NCI-H1694 treated with DMSO at 0.1 percent for 48 hours (cell line): ENCODE measurements around the gene IFITM2.
"Not testable (repeated sequence)": the region's sequence is repeated elsewhere in the genome, so short reads cannot be mapped to it uniquely, and the experiment has no call there.

Source experiments
- DNase-seq: peaks from one replicate; lab custom pipeline; 2025; lab: John Stamatoyannopoulos, UW

Gene IFITM2

DNA sequence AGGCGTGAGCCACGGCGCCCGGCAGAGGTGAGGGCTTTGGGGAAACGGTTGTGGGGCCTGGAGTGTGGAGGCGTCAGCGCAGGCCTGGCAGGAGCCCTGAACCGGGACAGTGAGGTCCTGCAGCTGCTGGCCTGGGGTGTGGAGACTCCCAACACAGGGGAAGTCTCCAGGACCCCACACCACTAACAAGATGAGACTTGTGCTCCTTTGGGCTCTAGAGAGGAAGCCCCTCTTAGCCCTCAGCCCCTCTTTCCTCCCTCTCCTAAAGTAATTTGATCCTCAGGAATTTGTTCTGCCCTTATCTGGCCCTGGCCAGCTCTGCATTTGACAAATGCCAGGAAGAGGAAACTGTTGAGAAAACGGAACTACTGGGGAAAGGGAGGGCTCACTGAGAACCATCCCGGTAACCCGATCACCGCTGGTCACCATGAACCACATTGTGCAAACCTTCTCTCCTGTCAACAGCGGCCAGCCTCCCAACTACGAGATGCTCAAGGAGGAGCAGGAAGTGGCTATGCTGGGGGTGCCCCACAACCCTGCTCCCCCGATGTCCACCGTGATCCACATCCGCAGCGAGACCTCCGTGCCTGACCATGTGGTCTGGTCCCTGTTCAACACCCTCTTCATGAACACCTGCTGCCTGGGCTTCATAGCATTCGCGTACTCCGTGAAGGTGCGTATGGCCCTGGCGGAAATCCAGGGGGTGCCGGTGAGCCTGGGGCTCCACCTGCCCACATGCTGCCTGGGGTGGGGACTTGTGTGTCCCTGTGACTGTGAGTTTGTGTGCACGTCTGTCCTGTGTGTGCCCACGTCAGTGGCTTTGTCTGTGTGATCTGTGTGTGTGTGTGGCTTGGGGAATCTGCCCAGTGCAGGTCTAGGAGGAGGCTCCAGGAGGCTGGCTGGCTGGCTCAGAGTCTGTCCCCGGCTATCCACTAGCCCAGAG, at the start of gene IFITM2:
TSS of gene IFITM2 (plus strand) at position 51 of the 943 bp plus-strand sequence. CDS start at position 428, 377 bp downstream.
- not testable (repeated sequence) for DNase-seq

DNA sequence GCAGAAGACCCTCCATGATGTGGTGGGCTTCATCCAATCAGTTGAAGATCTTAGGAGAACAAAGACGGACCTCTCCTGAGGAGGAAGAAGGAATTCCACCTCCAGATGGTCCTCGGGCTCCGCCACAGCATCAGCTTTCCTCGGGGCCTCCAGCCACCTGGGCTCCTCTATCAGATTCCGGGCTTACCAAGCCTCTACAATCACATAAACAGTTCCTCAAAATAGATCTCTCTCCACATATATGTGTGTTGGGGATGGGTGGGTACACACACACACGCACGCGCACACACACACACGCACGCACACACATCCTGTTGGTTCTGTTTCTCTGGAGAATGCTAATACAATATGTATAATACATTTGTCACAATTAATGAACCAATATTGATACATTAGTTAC, 48.2 kb upstream of the IFITM2 start:
- DNase-seq: no peak

DNA sequence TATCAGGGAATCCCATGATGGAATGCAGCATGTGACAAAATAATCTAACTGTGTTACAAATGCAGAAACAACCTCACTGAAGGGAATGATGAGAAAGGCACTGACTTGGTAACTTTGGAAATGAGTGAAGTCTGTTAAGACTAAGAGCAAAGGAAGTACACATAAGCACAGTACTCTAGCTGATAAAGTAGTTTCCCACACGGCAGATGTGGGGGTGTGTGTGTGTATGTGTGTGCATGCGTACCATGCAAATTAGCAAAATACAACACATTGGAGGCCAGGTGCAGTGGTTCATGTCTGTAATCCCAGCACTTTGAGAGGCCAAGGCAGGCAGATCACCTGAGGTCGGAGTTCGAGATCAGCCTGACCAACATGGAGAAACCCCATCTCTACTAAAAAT, 46.0 kb upstream of the IFITM2 start:
- no peak for DNase-seq

DNA sequence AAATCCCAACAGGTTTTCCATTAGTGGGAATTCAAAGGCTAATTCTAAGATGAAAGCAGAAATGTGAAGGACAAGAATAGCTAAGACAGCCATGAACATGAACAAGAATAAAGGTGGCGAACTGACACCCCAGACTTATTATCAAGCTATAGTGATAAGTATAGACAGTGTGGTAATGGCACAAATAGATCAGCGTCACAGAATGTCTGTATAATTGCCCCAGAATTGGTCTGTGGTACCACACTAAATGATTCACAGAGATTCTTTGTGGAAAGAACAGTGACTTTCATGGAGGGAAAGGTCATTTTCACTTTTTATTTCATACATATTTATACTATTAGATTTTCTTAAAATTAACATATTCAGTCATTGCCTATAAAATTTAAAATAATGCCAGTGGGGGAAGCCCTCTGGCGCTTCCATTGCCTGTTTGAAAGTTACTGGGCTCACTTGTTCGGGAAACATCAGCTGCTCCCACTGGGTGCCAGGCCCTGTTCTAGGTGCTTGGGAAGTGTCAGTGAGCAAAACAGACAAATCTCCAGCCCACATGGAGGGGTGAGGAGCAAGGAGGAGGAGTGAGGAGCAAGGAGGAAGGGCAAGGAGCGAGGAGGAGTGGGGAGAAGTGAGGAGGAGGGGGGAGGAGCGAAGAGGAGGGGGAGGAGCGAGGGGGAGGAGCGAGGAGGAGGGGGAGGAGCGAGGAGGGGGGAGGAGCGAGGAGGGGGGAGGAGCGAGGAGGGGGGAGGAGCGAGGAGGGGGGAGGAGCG, 40.8 kb upstream of the IFITM2 start:
- no peak for DNase-seq

DNA sequence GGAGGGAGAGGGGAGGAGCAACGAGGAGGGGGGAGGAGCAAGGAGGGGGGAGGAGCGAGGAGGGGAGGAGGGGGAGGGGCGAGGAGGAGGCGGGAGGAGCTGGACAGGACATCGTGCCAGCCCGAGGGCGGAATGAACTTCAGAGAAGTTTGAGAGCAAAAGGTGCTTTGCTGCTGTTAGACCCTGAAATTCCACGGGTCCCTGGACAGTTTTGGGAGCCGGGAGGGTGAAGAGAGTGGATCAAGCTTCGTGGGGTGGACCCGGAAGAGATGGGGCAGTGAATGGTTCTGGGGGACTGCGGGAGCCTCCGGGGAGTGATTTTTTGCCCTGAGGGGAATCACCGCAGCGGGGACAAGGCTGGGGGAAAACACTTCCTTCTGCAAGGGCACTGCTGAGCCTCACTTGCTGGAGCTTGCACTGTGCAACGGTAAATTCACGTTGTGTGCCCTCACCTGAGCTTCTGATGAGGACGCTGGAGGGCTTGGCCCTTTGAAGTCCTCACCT, 40.1 kb upstream of the IFITM2 start:
- DNase-seq: no peak

DNA sequence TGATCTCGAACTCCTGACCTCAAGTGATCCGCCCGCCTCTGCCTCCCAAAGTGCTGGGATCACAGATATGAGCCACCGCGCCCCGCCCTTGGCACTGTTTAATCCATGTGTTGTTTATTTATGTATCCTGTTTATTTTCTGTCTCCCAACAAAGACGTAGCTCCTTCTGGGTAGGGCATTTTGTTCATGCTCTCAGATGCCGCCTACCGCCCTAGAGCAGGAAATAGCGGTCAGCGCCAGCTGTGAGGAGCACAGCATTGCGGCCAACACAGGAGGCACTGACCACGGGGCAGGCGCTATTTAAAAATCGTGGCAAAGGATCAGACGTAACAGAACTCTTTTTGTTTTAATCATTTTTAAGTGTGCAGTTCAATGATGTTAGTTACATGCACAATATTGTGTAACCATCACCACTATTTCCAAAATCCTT, 38.9 kb upstream of the IFITM2 start:
- not testable (repeated sequence) for DNase-seq

DNA sequence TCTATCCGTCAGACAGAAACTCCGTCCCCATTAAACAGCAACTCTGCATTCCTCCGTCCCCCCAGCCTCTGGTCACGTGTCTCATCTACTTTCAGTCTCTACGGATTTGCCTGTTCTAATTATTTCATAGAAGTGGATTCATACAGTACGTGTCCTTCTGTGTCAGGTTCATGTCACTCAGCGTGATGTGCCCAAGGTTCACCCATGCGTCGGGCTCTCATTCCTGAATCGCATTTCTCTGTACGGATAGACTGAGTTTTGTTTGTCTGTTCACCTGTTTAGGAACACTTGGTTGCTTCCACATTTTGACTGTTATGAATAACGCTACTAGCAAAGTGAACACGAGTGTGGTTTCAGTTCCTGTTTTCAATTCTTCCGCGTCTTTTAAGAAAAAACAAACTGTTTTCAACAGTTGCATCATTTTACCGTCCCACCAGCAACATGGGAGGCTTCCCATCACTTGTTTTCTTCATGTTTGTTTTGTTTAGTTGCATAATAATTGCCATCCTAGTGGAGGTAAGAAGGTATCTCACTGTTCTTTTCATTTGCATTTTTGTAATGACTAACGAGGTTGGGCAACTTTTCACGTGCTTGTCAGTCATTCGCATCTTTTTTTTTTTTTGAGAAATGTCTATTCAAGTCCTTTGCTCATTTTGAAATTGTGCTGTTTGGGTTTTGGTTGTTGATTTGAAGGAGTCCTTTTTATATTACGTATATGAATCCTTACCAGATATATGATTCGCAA, 38.3 kb upstream of the IFITM2 start:
- DNase-seq: no peak

DNA sequence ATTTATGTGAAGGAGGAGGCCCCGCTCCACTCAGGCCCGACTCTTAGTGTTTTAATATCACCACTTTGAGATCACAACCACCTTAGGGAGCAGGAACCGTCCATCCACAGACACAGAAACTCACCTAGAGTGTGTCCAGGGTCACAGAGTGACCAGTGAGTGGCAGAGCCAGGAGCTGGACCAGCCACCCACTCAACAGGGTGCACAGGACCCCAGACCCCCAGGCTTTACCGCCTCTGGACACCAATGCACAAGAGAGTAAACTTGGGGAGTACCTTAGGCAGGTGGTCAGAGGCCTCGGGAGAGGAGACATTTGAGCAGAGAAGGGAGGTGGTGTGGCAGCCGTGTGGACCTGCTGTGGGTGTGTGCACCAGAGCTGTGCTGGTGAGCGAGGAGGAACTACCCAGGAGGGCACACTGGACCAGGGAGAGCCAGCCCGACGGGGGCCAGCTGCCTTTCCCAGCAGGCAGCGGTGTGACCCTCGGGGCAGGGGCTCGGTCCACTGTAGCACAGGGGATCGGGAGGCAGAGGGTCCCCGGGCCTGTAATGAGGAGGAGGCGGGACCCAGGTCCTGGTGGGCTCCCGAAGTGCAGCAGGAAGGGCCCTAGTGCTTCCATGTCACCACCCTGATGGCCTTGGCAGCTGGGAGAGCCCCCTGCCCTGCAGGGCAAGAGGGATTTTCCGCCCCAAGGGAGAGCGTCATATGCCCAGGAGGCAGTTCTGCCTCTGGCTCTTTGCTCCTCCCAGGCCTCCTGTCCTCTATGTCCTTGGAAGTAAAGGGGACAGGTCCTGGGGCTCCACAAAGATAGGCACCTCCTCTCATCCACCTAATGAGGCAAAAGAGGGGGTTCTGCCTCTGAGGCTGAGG, 36.9 kb upstream of the IFITM2 start:
- DNase-seq: no peak

DNA sequence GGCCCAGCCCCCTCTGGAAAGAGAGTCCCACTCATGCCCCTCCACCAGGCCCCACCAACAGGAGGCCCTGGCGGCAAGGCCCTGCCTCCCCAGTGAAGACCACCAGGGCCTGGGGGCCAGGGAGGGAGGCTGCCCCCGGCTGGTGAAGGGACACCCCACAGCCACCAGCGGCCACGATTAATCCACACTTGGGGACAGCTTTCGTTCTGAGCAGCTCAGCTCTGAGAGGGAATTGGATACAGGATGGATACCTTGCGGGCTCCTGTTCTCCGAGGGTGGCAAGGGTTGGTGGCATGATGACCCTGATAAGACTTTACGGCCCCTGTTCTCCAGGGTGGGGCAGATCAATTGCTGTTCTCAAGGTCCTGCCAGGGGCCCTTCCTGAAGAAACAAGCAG, 36.3 kb upstream of the IFITM2 start:
- DNase-seq: no peak

DNA sequence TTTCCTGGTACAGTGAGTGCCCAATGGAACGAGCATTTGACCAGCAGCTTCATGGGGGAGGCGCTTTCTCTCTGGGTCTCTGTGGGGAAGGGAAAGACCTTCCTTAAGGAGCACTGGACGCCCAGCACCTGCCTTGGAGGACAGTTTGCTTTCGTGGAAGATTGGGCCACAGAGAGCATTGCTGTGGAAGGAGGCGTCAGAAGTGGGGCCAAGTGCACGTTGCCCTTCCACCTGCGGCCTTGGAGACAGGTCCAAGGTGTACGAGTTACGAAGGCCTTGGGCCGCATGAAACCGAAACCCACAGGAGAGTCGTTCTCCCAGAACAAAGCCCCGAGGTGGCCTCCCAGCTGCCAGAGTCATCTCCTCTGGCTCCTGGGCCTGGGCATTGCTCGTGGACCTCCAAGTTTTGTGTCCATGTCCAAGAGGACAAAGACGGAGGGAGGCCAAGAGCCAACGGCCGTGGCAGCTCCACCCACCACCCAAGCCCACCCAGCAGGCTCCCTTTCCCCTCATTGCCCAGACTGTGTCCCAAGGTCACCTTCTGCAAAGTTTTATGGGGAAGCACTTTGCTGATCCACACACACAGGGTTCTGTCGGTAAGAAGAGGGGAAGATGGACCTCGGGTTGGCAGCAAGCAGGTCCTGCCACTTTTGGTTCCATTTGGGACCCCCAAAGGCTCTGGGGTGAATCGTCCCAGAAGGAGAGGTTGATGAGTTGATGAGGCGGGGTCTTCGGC, 35.3 kb upstream of the IFITM2 start:
- no peak for DNase-seq

DNA sequence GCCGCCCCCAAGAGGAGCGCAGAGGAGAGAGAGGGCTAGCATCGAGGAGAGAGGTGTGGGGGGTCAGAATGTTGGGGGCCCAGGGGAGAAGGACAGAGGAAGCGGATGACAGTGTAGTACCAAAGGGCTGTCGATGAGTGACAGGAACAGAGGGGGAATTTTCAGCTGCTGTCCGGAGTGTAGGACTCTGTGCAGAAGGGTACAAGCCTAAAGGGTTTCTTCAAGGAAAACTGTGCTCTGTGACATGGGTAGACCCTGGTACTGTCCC, 34.8 kb upstream of the IFITM2 start:
- no peak for DNase-seq

DNA sequence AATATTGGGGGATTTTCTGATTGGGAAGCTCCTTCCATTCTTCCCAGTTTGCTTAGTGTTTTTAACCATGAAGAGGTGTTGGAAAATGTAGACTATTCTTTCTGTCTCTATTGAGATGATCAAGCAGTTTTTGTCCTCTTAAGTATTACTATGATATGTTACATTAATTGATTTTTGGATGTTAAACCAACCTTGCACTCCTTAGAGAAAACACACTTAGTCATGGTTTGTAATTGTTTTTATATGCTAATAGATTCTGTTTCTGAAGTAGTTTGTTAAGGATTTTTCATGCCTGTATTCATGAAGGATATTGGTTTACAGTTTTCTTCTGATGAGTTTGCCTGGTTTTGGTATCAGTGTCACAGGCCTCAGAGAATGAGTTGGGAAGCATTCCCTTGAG, 31.4 kb upstream of the IFITM2 start:
- DNase-seq: no peak

DNA sequence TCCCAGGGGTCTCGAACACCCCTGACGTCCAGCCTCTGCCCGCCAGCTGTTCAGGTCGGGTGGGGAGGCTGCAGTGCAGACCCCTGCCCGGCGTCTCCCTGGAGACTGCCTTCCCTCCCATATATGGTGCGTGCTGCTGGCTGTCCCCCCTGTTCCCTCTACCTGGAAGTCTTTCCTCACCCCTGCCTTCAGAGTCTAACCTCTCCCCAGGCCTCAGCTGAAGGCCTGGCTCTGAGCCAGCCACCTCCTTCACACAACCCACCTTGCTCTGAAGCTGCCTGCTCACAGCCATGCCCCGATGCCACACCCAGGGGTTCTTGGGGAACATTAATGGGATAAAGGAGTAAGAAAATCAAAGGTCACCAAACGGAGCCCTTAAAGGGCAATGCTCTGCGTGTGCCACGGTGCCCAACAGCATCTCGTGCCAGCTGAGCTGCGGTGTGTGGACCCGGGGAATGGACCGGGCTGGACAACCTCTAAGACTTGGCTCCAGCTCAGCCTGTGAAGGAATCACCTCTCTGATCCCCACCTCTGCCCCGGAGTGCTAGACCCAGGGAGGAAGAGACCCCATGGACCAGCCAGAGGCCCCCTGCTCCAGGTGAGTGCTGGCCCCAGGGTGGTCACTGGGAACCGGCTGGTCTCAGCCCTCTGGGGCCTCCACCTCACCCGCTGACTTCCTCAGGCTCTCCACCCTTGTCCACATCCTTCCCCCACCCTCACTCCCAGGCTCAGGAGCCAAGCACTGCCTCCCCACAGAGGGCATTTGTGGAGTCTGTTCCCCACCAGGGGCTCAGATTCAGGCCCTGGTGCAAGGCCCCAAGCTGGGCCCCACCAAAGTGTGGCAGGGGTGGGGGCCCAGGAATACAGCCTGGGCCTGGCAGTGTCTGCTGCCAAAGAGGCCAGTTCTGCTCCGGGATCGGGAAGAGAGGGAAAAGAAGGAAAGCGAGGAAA, 29.3 kb upstream of the IFITM2 start, which contains the start of gene NLRP6:
TSS of gene NLRP6 (plus strand) at position 407 of the 951 bp plus-strand sequence. CDS start at position 570, 163 bp downstream.
- no peak for DNase-seq

DNA sequence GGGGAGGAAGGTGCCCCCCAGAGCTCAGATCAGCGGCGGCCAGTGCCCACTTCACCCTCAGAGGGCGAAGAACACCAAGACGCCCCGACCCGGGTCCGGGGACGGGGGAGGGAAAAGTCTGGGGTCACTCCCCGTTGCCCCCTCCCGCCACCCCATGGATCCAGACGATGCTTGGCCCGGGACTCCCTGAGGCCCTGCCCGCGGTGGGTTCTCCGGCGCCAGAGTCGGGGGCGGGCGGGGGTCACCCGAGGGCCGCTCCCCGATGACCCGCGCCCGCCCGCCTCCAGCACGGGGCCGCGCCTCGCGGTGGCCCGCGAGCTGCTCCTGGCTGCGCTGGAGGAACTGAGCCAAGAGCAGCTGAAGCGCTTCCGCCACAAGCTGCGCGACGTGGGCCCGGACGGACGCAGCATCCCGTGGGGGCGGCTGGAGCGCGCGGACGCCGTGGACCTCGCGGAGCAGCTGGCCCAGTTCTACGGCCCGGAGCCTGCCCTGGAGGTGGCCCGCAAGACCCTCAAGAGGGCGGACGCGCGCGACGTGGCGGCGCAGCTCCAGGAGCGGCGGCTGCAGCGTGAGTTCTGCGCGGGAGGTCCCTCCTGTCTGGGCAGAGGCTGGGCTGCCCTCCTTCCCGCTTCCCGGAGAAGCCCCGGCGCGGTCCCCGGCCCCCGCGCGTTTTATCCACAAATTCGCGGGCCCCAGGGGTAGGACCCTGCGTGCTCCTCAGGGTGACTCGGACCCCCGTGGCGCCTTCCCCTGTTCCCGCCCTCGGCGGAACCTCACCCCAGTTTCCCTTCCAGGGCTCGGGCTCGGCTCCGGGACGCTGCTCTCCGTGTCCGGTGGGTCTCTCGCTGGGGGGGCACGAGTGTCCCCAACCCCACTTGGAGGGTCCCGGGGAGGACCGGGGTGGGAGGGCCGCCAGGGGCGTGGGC, 28.3 kb upstream of the IFITM2 start:
- no peak for DNase-seq

DNA sequence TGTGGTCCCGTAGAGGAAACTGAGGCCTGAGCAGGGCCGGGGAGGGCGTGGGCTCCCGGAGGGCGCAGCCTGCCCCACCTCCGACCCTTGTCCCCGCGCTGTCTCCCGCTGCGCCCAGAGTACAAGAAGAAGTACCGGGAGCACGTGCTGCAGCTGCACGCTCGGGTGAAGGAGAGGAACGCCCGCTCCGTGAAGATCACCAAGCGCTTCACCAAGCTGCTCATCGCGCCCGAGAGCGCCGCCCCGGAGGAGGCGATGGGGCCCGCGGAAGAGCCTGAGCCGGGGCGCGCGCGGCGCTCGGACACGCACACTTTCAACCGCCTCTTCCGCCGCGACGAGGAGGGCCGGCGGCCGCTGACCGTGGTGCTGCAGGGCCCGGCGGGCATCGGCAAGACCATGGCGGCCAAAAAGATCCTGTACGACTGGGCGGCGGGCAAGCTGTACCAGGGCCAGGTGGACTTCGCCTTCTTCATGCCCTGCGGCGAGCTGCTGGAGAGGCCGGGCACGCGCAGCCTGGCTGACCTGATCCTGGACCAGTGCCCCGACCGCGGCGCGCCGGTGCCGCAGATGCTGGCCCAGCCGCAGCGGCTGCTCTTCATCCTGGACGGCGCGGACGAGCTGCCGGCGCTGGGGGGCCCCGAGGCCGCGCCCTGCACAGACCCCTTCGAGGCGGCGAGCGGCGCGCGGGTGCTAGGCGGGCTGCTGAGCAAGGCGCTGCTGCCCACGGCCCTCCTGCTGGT, 27.5 kb upstream of the IFITM2 start:
- DNase-seq: no peak

DNA sequence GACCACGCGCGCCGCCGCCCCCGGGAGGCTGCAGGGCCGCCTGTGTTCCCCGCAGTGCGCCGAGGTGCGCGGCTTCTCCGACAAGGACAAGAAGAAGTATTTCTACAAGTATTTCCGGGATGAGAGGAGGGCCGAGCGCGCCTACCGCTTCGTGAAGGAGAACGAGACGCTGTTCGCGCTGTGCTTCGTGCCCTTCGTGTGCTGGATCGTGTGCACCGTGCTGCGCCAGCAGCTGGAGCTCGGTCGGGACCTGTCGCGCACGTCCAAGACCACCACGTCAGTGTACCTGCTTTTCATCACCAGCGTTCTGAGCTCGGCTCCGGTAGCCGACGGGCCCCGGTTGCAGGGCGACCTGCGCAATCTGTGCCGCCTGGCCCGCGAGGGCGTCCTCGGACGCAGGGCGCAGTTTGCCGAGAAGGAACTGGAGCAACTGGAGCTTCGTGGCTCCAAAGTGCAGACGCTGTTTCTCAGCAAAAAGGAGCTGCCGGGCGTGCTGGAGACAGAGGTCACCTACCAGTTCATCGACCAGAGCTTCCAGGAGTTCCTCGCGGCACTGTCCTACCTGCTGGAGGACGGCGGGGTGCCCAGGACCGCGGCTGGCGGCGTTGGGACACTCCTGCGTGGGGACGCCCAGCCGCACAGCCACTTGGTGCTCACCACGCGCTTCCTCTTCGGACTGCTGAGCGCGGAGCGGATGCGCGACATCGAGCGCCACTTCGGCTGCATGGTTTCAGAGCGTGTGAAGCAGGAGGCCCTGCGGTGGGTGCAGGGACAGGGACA, 26.7 kb upstream of the IFITM2 start:
- DNase-seq: no peak
